Measurements from ENCODE around the gene PALB2. TPM values are rescaled to one million over a fixed set of nuclear protein-coding genes. Genes with fewer than 3 reads are reported as not detected.

The PALB2 gene
- polyA plus RNA-seq, 2 of the 4 experiments (the other 2 are of a cell fraction): 13.9 to 17.4 TPM

GRCh38 chr16:23573817-23574216 lies 67.3 kb downstream of the PALB2 start (continued):
- no peak for TF ChIP-seq PBX3 (IDR thresholded peaks at IDR 0.05)
- TF ChIP-seq NPAS2 (CRISPR knock-in tag; IDR thresholded peaks at IDR 0.05; ENCODE audit: borderline replicate concordance): no peak
- TF ChIP-seq BCL3 (IDR thresholded peaks at IDR 0.05): no peak
- no peak for TF ChIP-seq RAD21 (conservative IDR thresholded peaks at IDR 0.05 in 1 of 2, IDR thresholded peaks at IDR 0.05 in 1 of 2)
- TF ChIP-seq REST (IDR thresholded peaks at IDR 0.05): no peak

GRCh38 chr16:23572394-23572793 lies 68.7 kb downstream of the PALB2 start:
- POLR2A ChIA-PET: interaction anchor here (1.6 kb wide), 1 partner anchor 15 kb away, joined by 4 read pairs; the partner anchor contains the start of genes EARS2 and UBFD1
- Histone ChIP-seq H3K27ac (no peak overlapping the region), H3K4me2 (no peak overlapping the region), H3K4me1 (no peaks in the 10 kb centered on the region), H3K9me3 (no peaks in the 10 kb centered on the region), H3K4me3 (no peak overlapping the region)
- 93% methylated on average over 9 of the region's 9 CpGs for WGBS (ENCODE audit: missing lambda C conversion rate)
- DNase-seq (ENCODE audit: low read depth in 1 of 2, low spot score in 1 of 2): no peak
- no peak for ATAC-seq
- CTCF ChIA-PET: interaction anchor here (2.0 to 5.1 kb wide), 3 partner anchors 14 to 24 kb away, joined by 4 to 20 read pairs (median 7); partner anchors contain the start of genes EARS2 and UBFD1
- no peak for FAIRE-seq
- no peak for TF ChIP-seq NPAS2 (CRISPR knock-in tag; IDR thresholded peaks at IDR 0.05; ENCODE audit: borderline replicate concordance)
- TF ChIP-seq USF2 (IDR thresholded peaks at IDR 0.05): no peak
- no peak for TF ChIP-seq E2F6 (IDR thresholded peaks at IDR 0.05; ENCODE audit: borderline replicate concordance, low read depth)
- no peak for TF ChIP-seq GATA3 (IDR thresholded peaks at IDR 0.05; ENCODE audit: borderline replicate concordance)
- TF ChIP-seq EP300 (IDR thresholded peaks at IDR 0.05): no peak
- no peak for TF ChIP-seq ESRRA (IDR thresholded peaks at IDR 0.05; ENCODE audit: borderline replicate concordance, low read length)
- TF ChIP-seq CHD4 (IDR thresholded peaks at IDR 0.05; ENCODE audit: borderline replicate concordance): no peak
- no peak for TF ChIP-seq POLR2AphosphoS2 (conservative IDR thresholded peaks at IDR 0.05; ENCODE audit: low read length)
- TF ChIP-seq ZNF302 (CRISPR knock-in tag; IDR thresholded peaks at IDR 0.05): no peak

GRCh38 chr16:23571895-23572294 lies 69.2 kb downstream of the PALB2 start:
- no peak for FAIRE-seq
- 94% methylated on average over 5 of the region's 5 CpGs for WGBS (ENCODE audit: missing lambda C conversion rate)
- Histone ChIP-seq H3K27ac (no peak overlapping the region), H3K4me3 (no peak overlapping the region), H3K4me2 (no peak overlapping the region), H3K9me3 (no peaks in the 10 kb centered on the region), H3K4me1 (no peaks in the 10 kb centered on the region)
- ChIA-PET POLR2A (interaction anchor here (1.6 kb wide), 1 partner anchor 14 kb away, joined by 4 read pairs; the partner anchor contains the start of genes EARS2 and UBFD1), CTCF (interaction anchor here (2.0 to 5.1 kb wide), 3 partner anchors 14 to 25 kb away, joined by 4 to 20 read pairs (median 7); partner anchors contain the start of genes EARS2 and UBFD1)
- no peak for DNase-seq (ENCODE audit: low read depth in 1 of 2, low spot score in 1 of 2)
- no peak for ATAC-seq
- TF ChIP-seq CEBPB (IDR thresholded peaks at IDR 0.05) (no peak), RCOR1 (IDR thresholded peaks at IDR 0.05; ENCODE audit: low read depth, low read length) (no peak), PHF8 (IDR thresholded peaks at IDR 0.05; ENCODE audit: borderline replicate concordance, low read depth) (no peak), ZFP36 (IDR thresholded peaks at IDR 0.05; ENCODE audit: borderline replicate concordance, partially characterized antibody) (no peak), PBX3 (IDR thresholded peaks at IDR 0.05) (no peak)

Data from A549 (cell line).